SU-DHL-6 (cell line): ENCODE results near the gene EHBP1L1.
"Not testable (repeated sequence)": the region's sequence is repeated elsewhere in the genome, so short reads cannot be mapped to it uniquely, and the experiment has no call there.

Experiments used
- CTCF ChIP-seq: fragments of 200-600 bp; sonication (generic); IDR thresholded peaks from one replicate; pipeline ENCODE4 v1.5.1; 2017; ENCODE audit warnings: antibody characterized with exemption, mild to moderate bottlenecking, low read length, moderate library complexity; ENCODE audit not compliant: insufficient read depth, poor library complexity, severe bottlenecking
- EZH2phosphoT487 ChIP-seq: fragments of 200-600 bp; sonication (generic), shearing (Covaris generic); conservative IDR thresholded peaks from 2 replicates; pipeline ENCODE4 v1.6.1; 2018; ENCODE audit warnings: mild to moderate bottlenecking, antibody characterized with exemption, low read length, moderate library complexity, mixed read lengths

GRCh38 chr11:65639228-65639597 lies 63.4 kb downstream of the EHBP1L1 start:
- TF ChIP-seq CTCF, EZH2phosphoT487: not testable (repeated sequence)
